Neural cell (in vitro differentiated cells): Measurements from ENCODE around the gene KCNQ2. TPM values are rescaled to one million over a fixed set of nuclear protein-coding genes. Genes with fewer than 3 reads are reported as not detected.

Experiments
- H2AFZ ChIP-seq: fragments of 200-600, 300-800 bp; sonication (generic), shearing (Covaris generic); 2 replicates; pipeline ENCODE4 v1.6.0; 2014; ENCODE audit warnings: low read depth, mild to moderate bottlenecking, antibody characterized with exemption, low read length, moderate library complexity
- H3F3A ChIP-seq: fragments of 200-600 bp; shearing (Covaris generic); 2 replicates; pipeline ENCODE4 v1.6.1; 2016; ENCODE audit warnings: mild to moderate bottlenecking, moderate library complexity, mixed read lengths, antibody characterized with exemption, low read length; ENCODE audit not compliant: insufficient read depth, poor library complexity, severe bottlenecking
- H3K27ac ChIP-seq: fragments of 200-600, 300-800 bp; sonication (generic), shearing (Covaris generic); 2 replicates; pipeline ENCODE4 v1.5.1; 2014; ENCODE audit warnings: mild to moderate bottlenecking, low read length, moderate library complexity
- H3K27me3 ChIP-seq: fragments of 300-800, 200-600 bp; sonication (generic), shearing (Covaris generic); 2 replicates; pipeline ENCODE4 v1.6.0; 2014; ENCODE audit warnings: mild to moderate bottlenecking, low read depth, low read length, moderate library complexity; ENCODE audit not compliant: insufficient read depth
- H3K36me3 ChIP-seq: fragments of 300-800, 200-600 bp; sonication (generic), shearing (Covaris generic); 2 replicates; pipeline ENCODE4 v1.5.1; 2014; ENCODE audit warnings: mild to moderate bottlenecking, antibody characterized with exemption, low read length, moderate library complexity; ENCODE audit not compliant: insufficient read depth
- H3K4me2 ChIP-seq: fragments of 300-800, 200-600 bp; sonication (generic), shearing (Covaris generic); 2 replicates; pipeline ENCODE4 v1.6.0; 2014; ENCODE audit warnings: mild to moderate bottlenecking, low read length
- H3K4me3 ChIP-seq: fragments of 300-800, 200-600 bp; sonication (generic), shearing (Covaris generic); 2 replicates; pipeline ENCODE4 v1.5.1; 2014; ENCODE audit warnings: mild to moderate bottlenecking, low read length, moderate library complexity
- H3K79me2 ChIP-seq: fragments of 200-600 bp; shearing (Covaris generic); replicated peaks from 2 replicates; pipeline ENCODE4 v1.6.0; 2014; ENCODE audit warnings: mild to moderate bottlenecking, low read length, moderate library complexity; ENCODE audit not compliant: insufficient read depth
- H3K9ac ChIP-seq: fragments of 300-800, 200-600 bp; sonication (generic), shearing (Covaris generic); 2 replicates; pipeline ENCODE4 v1.6.1; 2016; ENCODE audit warnings: mild to moderate bottlenecking, low read length, mixed read lengths
- H3K9me2 ChIP-seq: fragments of 200-600 bp; shearing (Covaris generic); 2 replicates; pipeline ENCODE4 v1.6.1; 2016; ENCODE audit warnings: mild to moderate bottlenecking, low read length, mixed read lengths; ENCODE audit not compliant: insufficient read depth
- H3K9me3 ChIP-seq: fragments of 200-600, 300-800 bp; sonication (generic), shearing (Covaris generic); 2 replicates; pipeline ENCODE4 v1.6.1; 2016; ENCODE audit warnings: mild to moderate bottlenecking, mixed run types, low read length, moderate library complexity, mixed read lengths
- H4K20me1 ChIP-seq: fragments of 200-600 bp; shearing (Covaris generic); 2 replicates; pipeline ENCODE4 v1.6.1; 2016; ENCODE audit warnings: mild to moderate bottlenecking, mixed run types; ENCODE audit not compliant: insufficient read depth
- CTCF ChIP-seq: fragments of 450-650 bp; IDR thresholded peaks from 2 replicates; pipeline ENCODE4 v1.5.1; 2014; ENCODE audit warnings: antibody characterized with exemption, mild to moderate bottlenecking, moderate library complexity; ENCODE audit not compliant: poor library complexity, severe bottlenecking
- EP300 ChIP-seq: fragments of 450-650 bp; conservative IDR thresholded peaks from 2 replicates; pipeline ENCODE4 v1.6.1; 2014; ENCODE audit warnings: antibody characterized with exemption, mild to moderate bottlenecking, moderate library complexity; ENCODE audit not compliant: poor library complexity, severe bottlenecking
- EZH2 ChIP-seq: fragments of 200-600, 300-800 bp; shearing (Covaris generic), sonication (generic); IDR thresholded peaks from 2 replicates; pipeline ENCODE4 v1.6.1; 2014; ENCODE audit warnings: antibody characterized with exemption, low read length, borderline replicate concordance, mild to moderate bottlenecking; ENCODE audit not compliant: insufficient read depth, poor library complexity, severe bottlenecking
- MXI1 ChIP-seq: fragments of 450-650 bp; conservative IDR thresholded peaks from 2 replicates; pipeline ENCODE4 v1.6.1; 2014; ENCODE audit warnings: antibody characterized with exemption, mild to moderate bottlenecking; ENCODE audit not compliant: poor library complexity, severe bottlenecking
- POLR2AphosphoS5 ChIP-seq: IDR thresholded peaks from 2 replicates; pipeline ENCODE4 v1.6.1; 2012
- RAD21 ChIP-seq: fragments of 450-650 bp; conservative IDR thresholded peaks from 2 replicates; pipeline ENCODE4 v1.6.1; 2014; ENCODE audit warnings: antibody characterized with exemption, mild to moderate bottlenecking, moderate library complexity
- REST ChIP-seq: IDR thresholded peaks from 2 replicates; pipeline ENCODE4 v1.6.1; 2012; ENCODE audit warnings: borderline replicate concordance
- SMC3 ChIP-seq: fragments of 450-650 bp; conservative IDR thresholded peaks from 2 replicates; pipeline ENCODE4 v1.6.1; 2014; ENCODE audit warnings: antibody characterized with exemption, mild to moderate bottlenecking, moderate library complexity; ENCODE audit not compliant: poor library complexity
- TAF1 ChIP-seq: IDR thresholded peaks from 2 replicates; pipeline ENCODE4 v1.6.1; 2012; ENCODE audit warnings: low read depth
- polyA plus RNA-seq: library from polyadenylated mRNA; depleted of rRNA; stranded (reverse); fragments of >200 nt; gene quantifications from 2 replicates; pipeline ENCODE4 v1.2.3, GENCODE V29; 2014

KCNQ2 gene
- polyA plus RNA-seq, 1 donor from 2014 or later: 84.7 TPM

GRCh38 chr20:63383556-63383955 is 88.9 kb downstream of the KCNQ2 start:
- no peaks in the 10 kb centered on the region for H3F3A ChIP-seq

GRCh38 chr20:63382551-63383300 is 89.7 kb downstream of the KCNQ2 start:
- no peak overlapping the region for H3K9ac ChIP-seq
- H3K4me2 ChIP-seq: no peak overlapping the region
- no peaks in the 10 kb centered on the region for H3K36me3 ChIP-seq
- no peaks in the 10 kb centered on the region for H3K9me3 ChIP-seq
- H4K20me1 ChIP-seq: no peaks in the 10 kb centered on the region
- no peak overlapping the region for H3K4me3 ChIP-seq
- no peaks in the 10 kb centered on the region for H3K27me3 ChIP-seq
- H3K9me2 ChIP-seq: no peaks in the 10 kb centered on the region
- H3K27ac ChIP-seq: no peak overlapping the region
- no peaks in the 10 kb centered on the region for H3K79me2 ChIP-seq
- H3F3A ChIP-seq: no peaks in the 10 kb centered on the region
- no peak overlapping the region for H2AFZ ChIP-seq
- no peak for TF ChIP-seq POLR2AphosphoS5
- TF ChIP-seq CTCF: no peak
- no peak for TF ChIP-seq TAF1
- no peak for TF ChIP-seq REST
- no peak for TF ChIP-seq EZH2

More at GRCh38 chr20:63383556-63383955, 88.9 kb downstream of the KCNQ2 start:
- H3K4me2 ChIP-seq: no peak overlapping the region
- no peaks in the 10 kb centered on the region for H3K27me3 ChIP-seq
- H3K4me3 ChIP-seq: no peak overlapping the region
- H3K79me2 ChIP-seq: no peaks in the 10 kb centered on the region
- H3K9me3 ChIP-seq: peaks cover under 1% of the 10 kb centered on the region
- no peaks in the 10 kb centered on the region for H3K36me3 ChIP-seq
- no peak for TF ChIP-seq REST
- no peak for TF ChIP-seq TAF1
- no peak for TF ChIP-seq EP300
- no peak for TF ChIP-seq RAD21
- no peak for TF ChIP-seq MXI1
- TF ChIP-seq SMC3: no peak
- TF ChIP-seq EZH2: no peak
- TF ChIP-seq CTCF: no peak
- no peak for TF ChIP-seq POLR2AphosphoS5
- no peaks in the 10 kb centered on the region for H4K20me1 ChIP-seq
- no peak overlapping the region for H3K27ac ChIP-seq
- H3K9ac ChIP-seq: no peak overlapping the region
- H2AFZ ChIP-seq: no peak overlapping the region
- no peaks in the 10 kb centered on the region for H3K9me2 ChIP-seq
